WERI-Rb-1 (cell line): ENCODE measurements around the gene TRIP11.
A peak's percentile ranks its signal among the peaks of the same experiment; 100 is the strongest.

ENCODE experiments used
- DNase-seq: peaks from one replicate; pipeline ENCODE4 v3.0.0-alpha.2; 2020
- H3K27ac ChIP-seq: fragments of 250-450 bp; sonication (Bioruptor Pico); 2 replicates; pipeline ENCODE4 v1.5.1; 2020; ENCODE audit warnings: mild to moderate bottlenecking, moderate library complexity
- H3K27me3 ChIP-seq: fragments of 250-450 bp; sonication (Bioruptor Pico); 2 replicates; pipeline ENCODE4 v1.5.1; 2021; ENCODE audit warnings: mild to moderate bottlenecking, low read depth, moderate library complexity; ENCODE audit not compliant: insufficient read depth, severe bottlenecking
- H3K36me3 ChIP-seq: fragments of 250-450 bp; sonication (Bioruptor Pico); 2 replicates; pipeline ENCODE4 v1.5.1; 2020; ENCODE audit warnings: mild to moderate bottlenecking, moderate library complexity
- H3K4me3 ChIP-seq: 2 replicates; pipeline ENCODE4 v1.5.1; 2011; ENCODE audit warnings: low read depth, mild to moderate bottlenecking, control low read depth, low read length
- H3K9me3 ChIP-seq: fragments of 250-450 bp; sonication (Bioruptor Pico); 2 replicates; pipeline ENCODE4 v1.5.1; 2021; ENCODE audit warnings: mild to moderate bottlenecking, moderate library complexity; ENCODE audit not compliant: severe bottlenecking
- CTCF ChIP-seq: IDR thresholded peaks from 2 replicates; pipeline ENCODE4 v1.5.1; 2011; ENCODE audit warnings: low read depth, mild to moderate bottlenecking, control low read depth, inconsistent platforms, low read length

TRIP11 gene

GRCh38 chr14:91998667-91999570 lies 40.9 kb downstream of the TRIP11 start:
- TF ChIP-seq CTCF = no peak
- Histone ChIP-seq H3K4me3 (no peak overlapping the region), H3K36me3 (peaks cover 20% of the 10 kb centered on the region), H3K27me3 (no peaks in the 10 kb centered on the region), H3K27ac (no peak overlapping the region), H3K9me3 (no peaks in the 10 kb centered on the region)
- no peak for DNase-seq

GRCh38 chr14:91997492-91997891 lies 42.4 kb downstream of the TRIP11 start:
- peaks cover 16% of the 10 kb centered on the region for H3K36me3 ChIP-seq

GRCh38 chr14:91996948-91997371 lies 42.9 kb downstream of the TRIP11 start:
- H3K27me3 ChIP-seq = no peaks in the 10 kb centered on the region
- H3K4me3 ChIP-seq = no peak overlapping the region
- H3K9me3 ChIP-seq = no peaks in the 10 kb centered on the region
- H3K27ac ChIP-seq = no peak overlapping the region
- peaks cover 21% of the 10 kb centered on the region for H3K36me3 ChIP-seq
- peak; percentile 56 for TF ChIP-seq CTCF
- no peak for DNase-seq

More at GRCh38 chr14:91997492-91997891, 42.4 kb downstream of the TRIP11 start:
- no peak for TF ChIP-seq CTCF
- no peak overlapping the region for H3K4me3 ChIP-seq
- DNase-seq = no peak
- H3K9me3 ChIP-seq = no peaks in the 10 kb centered on the region
- H3K27me3 ChIP-seq = no peaks in the 10 kb centered on the region
- no peak overlapping the region for H3K27ac ChIP-seq

- Histone ChIP-seq H3K4me3 (no peak overlapping the region), H3K36me3 (peaks cover 47% of the 10 kb centered on the region), H3K27me3 (no peaks in the 10 kb centered on the region), H3K27ac (no peak overlapping the region), H3K9me3 (no peaks in the 10 kb centered on the region)
- TF ChIP-seq CTCF = no peak
- DNase-seq = no peak
Observed at GRCh38 chr14:91987192-91987591, 52.7 kb downstream of the TRIP11 start.

- no peak for DNase-seq
- Histone ChIP-seq H3K27me3 (no peaks in the 10 kb centered on the region), H3K27ac (no peak overlapping the region), H3K9me3 (no peaks in the 10 kb centered on the region), H3K36me3 (peaks cover 38% of the 10 kb centered on the region), H3K4me3 (no peak overlapping the region)
- TF ChIP-seq CTCF = no peak
Observed at GRCh38 chr14:91985521-91986255, 54.2 kb downstream of the TRIP11 start.
